Smooth muscle cell of trachea (primary cell): ENCODE measurements around the gene ZNF680. TPM values are rescaled to one million over a fixed set of nuclear protein-coding genes. Genes with fewer than 3 reads are reported as not detected.

Experiments
- total RNA-seq: library from RNA; depleted of rRNA; stranded (reverse); fragments of >200 nt; gene quantifications from 2 replicates; pipeline ENCODE4 v1.2.1, GENCODE V29; 2014

The ZNF680 gene
- total RNA-seq = 5.5 and 10.3 TPM in 2 replicates

DNA sequence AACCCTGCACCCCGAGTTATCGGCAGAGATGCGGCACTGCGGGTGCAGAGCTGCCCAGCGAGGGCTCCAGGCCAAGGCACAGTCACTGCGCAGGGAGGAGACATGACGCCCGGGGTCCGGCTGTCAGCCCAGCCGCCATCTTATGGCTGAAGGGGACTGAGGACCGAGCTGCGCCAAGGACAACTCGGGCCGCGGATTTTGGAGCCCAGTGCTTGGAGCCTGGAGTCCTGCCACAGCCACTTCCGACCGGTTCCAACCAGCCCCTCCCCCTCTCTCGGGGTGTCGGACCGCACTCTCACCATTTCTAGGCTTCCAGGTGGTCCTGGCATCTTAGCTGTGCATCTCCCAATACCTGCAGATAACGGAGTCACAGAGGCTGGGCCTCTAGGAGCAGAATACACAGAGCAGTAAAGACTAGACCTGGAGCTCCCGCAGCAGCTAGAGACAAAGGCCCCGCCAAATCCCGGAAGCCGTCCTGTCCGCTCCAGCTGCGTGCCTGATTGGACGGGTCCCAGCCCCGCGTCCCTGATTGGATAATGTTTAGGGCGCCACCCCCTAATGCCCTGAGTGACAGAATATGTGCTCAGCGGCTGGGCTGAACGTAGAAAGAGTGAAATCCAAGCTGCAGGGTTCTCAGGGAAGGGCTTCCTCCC is at the start of gene ZNF680:
TSS of gene ZNF680 (minus strand) at position 446 of the 653 bp plus-strand sequence. CDS start at position 329, 117 bp downstream.

Other genes with a start within 250 kb of the ZNF680 start
- 9.4 and 12.4 TPM in 2 replicates for gene ZNF736, start 249.1 kb downstream of the ZNF680 start, total RNA-seq
- 1.3 and 2.8 TPM in 2 replicates for gene ZNF107, start 103.1 kb upstream of the ZNF680 start, total RNA-seq
- 2.2 and 7.6 TPM in 2 replicates for gene ZNF138, start 231.4 kb upstream of the ZNF680 start, total RNA-seq